Activated T-cell treated with anti-CD3 and anti-CD28 coated beads for 24 hours (primary cell): ENCODE data around the gene CALML4.

Source experiments
- DNase-seq: peaks from one replicate; pipeline ENCODE4 v3.0.0-alpha.2; 2020; ENCODE audit warnings: low read depth

CALML4 gene

DNA sequence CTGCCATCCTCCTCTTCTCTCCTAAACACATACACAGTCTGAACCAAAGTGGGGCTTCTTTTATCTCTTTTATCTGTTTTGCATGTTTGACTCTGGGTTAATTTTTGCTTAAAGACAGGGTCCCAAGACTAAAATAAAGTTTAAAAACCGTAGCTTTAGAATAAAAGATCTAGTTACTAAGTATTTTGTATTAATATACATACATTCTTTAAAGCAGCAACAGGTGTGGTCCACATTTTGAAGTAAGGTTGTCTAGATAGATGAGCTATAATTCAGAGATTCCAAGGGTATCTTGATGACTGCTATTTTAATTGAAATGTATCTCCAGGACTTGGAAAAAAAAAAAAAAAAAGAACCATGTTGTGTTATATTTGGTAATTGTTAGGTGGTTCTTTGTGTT, 61.3 kb downstream of the CALML4 start:
- DNase-seq = no peak

- DNase-seq = no peak
These were observed 62.0 kb downstream of the CALML4 start for GRCh38 chr15:68143129-68143528.
